GM19452 (cell line): ENCODE measurements around the gene ZNF524.
"Not testable (repeated sequence)": the region's sequence is repeated elsewhere in the genome, so short reads cannot be mapped to it uniquely, and the experiment has no call there.

ENCODE experiments used
- ATAC-seq: cut with Tn5 transposase; IDR thresholded peaks from one replicate; pipeline ENCODE4 v1.9.1; 2021; ENCODE audit not compliant: unreplicated experiment

ZNF524 gene, protein sequence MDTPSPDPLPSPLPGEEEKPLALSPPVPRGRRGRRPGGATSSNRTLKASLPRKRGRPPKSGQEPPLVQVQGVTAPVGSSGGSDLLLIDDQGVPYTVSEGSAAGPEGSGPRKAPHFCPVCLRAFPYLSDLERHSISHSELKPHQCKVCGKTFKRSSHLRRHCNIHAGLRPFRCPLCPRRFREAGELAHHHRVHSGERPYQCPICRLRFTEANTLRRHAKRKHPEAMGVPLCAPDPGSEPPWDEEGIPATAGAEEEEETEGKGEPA

DNA sequence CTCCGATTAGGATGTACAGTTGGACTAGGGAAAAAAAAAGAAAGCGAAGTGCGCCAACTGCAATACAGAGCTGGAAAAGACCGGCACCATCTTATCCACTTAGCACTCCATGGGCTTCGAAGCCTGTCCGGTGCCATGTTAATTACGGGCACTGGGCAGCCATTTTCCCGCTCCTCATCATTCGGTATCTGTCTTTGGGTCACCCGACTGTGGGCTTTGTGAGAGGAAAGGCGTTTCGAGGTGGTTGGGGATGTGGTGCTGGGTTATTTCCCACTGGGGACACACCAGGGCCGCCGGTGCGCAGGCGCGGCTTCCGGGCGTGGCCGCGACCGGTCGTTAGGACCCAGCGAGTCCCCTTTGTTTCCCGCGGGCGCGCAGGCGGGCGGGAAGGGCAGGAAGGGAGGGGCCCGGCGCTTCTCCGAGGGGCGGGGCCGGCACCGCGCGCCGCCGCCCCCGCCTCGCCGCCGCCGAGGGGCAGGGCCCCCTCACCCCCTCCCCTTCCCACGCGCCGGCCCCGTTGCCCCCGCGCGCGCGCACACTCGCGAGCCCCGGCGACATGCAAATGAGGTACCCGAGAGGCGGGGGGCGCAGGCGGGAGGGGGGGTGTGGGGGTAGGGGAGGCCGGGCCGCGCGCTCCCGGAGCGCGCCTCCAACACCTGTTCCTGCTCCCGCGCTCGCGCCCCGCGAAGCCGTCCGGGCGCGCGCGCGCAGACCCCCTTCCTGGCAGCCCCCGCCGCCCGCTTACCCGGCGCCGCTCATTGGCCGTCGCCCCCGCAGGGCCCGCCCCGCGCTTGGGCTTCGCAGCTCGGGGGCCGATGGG is at the start of gene ZNF524:
Gene ZNF524 (plus strand): TSS at position 447 of the 820 bp plus-strand sequence. CDS start 1,825 bp downstream, outside the sequence.
- ATAC-seq = peak; percentile 42

DNA sequence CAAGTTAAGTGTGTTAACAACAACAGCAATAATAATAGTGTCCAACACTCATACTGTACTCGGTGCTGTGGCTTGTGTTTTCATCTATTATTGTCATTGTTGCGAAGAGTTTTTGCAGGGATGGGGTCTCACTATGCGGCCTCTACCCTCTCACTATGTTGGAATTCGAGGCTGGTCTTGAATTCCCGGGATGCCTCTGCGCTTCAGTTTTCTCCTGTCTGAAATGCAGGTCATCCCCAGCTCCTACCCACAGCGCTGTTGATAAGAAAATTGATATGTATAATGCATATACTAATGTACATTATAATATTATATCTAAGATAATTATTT is 49.8 kb upstream of the ZNF524 start:
- ATAC-seq = no peak

DNA sequence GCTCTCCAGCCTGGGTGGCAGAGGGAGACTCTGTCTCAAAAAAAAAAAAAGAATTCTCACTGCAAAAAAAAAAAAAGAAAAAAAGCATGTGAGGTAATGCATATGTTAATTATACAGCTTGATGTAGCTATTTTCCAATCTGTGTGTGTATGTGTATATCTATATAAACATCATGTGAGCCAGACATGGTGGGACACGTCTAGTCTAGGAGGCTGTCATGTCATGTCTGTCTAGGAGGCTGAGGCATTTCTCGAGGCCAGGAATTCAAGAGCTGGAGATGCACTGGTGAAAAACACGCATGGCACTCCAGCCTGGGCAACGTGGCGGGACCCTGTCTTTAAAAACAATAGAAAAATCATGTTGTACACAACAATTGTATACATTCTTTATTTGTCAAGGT is 47.9 kb upstream of the ZNF524 start:
- no peak for ATAC-seq

DNA sequence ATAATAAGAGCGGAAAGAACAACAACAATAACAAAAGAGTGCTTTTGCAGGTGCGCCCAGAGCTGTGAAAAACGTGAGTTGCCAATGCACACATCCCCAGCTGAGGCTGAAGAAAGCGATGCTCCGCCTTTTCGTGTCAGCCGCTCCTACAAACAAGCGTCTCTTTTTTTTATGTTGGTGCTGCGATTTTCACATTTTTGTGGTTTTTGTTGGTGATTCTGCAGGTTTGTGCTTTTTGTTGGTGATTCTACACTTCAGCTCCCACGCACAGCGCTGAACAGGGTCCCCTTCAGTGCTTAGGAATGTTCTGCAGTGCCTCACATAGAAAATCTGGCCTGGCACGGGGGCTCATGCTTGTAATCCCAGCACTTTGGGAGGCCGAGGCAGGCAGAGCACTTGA is 47.5 kb upstream of the ZNF524 start:
- no peak for ATAC-seq

DNA sequence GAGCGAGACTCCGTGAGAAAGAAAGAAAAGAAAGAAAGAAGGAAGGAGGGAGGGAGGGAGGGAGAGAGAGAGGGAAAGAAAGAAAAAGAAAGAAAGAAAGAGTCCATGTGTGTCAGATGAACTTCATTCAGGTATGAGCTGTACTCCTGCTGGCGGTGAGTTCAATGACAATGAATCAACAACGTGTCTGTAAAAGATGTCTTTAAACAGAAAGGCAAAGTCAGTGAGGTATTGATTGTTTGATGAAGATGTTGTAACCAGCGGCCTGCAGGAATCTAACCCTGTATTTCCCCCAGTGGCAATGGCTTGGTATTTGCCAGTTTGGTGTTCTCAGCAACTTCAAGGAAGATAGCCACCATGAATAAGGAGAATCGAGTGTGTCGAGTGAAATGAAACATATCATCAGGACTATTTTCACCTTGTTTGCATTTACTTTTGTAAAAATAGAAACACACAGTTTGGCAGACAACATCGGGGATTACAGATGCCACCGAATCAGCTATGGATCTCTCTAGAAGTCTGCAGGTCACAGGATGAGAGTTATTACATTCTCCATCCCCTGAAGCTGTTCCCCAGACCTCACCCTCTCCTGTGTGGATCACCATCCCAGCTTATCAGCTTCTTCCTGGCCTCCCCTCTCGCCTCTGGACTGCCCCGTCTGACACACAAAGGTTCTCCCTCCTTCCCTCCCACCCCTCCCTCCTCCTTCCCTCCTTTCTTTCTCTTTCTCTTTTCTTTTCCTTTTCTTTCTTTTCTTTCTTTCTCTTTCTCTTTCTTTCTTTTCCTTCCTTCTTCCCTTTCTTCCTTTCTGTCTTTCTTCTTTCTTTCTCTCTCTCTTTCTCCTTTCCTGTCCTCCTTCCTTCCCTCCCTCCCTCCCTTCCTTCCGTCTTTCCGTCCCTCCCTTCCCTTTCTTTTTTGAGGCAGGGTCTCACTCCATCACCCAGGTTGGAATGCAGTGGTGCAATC is 46.6 kb upstream of the ZNF524 start:
- no peak for ATAC-seq

DNA sequence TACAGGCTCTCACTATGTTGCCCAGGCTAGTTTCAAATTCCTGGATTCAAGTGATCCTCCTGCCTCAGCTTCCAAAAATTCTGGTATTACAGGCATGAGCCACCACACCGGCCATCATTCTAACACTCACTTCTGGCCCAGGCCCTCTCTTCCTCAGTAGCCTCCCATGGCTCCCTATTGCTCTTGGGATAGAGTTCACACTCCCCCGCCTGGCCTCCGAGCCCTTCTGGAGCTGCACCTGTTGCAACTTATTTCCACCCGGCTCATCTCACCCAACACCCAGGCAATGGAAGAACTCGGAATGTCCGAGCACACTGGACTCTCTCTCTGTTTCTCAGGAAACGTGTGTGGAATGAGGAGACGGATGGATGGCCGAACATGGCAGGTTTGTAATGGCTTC is 45.8 kb upstream of the ZNF524 start:
- ATAC-seq = no peak

DNA sequence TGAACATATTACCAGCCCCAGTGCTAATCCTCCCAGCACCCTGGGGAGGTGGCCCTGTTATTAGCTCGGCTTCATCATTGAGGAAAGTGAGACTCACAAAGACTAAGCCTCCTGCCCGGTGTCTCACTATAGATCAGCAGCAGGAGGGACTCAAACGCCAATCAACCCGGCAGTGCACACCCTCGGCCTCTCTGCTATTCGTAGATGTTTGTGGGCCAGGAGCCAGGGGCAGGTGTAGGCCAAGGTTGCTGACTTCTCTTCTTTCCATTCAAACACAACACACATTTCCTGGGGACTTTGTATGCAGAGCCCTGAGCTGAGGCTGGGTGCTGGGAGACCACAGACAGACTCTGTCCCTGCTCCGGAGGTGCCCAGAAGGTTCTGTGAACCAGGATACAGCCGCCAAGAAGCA is 45.3 kb upstream of the ZNF524 start:
- ATAC-seq = no peak

DNA sequence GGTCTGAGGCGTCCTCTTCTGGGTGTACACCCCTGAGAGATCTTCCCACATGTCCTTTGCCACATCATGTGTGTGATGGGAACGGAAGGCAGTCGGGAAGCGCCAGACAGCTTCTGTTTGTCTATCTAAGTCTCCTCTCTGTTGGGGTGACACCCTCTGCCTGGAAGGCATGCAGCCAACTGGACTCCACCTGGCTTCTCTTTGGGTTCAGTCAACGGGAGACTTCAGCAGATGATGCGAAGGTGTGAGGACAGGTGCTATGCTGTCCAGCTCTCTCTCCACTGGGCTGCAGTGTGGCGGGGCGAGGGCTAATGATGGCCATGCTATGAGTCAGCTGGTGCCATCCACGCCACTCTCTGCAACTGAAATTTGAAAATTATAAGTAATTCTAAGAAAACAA is 40.4 kb upstream of the ZNF524 start:
- ATAC-seq = no peak

DNA sequence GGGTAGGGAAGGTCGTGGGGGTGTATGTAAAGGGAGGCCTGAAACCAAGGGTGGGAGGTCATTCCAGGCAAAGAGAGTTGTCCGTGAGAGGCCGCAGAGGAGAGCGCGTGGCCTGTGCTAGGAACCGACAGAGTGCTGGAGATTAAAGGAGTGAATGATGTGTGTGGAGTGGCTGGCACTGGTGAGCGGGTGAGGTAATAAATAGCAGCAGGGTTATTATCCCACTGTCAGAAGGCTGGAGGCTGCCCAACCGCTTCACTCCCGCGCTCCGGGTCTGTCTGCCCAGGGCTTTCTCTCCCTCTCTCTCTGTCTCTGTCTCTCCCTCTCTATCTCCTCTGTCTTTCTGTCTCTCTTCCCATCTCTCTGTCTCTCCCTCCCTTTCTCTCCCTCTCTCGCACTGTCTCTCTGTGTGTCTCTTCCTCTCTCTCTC is 36.8 kb upstream of the ZNF524 start:
- no peak for ATAC-seq

DNA sequence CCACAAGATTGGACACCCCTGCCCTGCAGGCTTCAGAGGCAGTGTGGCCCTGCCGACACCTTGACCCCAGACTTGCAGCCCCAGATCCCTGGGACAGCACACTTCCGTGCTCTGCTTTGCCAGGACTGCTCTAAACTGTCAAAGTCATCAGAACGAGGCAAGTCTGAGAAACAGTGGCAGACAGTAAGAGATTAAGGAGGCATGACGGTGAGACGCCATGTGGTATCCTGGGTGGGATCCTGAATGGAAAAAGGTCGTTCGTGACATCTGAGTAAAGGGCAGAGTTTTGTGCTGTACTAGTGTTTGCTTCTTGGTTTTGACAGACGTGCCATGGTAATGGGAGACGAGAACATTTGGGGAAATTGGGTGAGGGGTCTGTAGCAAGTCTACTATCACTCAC is 33.3 kb upstream of the ZNF524 start:
- no peak for ATAC-seq

DNA sequence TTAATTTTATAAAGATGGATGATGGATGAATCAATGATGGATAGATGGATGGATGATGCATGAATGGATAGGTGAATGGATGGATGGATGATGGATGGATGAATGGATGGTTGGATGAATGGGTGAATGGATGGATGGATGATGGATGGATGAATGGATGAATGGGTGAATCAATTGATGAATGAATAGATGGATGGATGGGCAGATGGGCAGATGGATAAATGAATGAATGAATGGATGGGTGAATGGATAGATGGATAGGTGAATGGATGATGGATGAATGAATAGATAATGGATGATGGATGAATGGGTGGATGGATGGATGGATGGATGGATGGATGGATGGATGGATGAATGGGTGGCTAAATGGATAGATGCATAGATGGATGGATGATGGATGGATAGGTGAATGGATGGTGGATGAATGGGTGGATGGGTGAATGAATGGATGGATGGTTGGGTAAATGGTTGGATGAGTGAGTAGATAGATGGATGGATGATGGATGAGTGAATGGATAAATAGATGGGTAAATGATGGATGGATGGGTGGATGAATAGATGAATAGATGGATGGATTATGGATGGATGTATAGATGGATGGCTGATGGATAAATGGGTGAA is 32.3 kb upstream of the ZNF524 start:
- ATAC-seq = no peak

DNA sequence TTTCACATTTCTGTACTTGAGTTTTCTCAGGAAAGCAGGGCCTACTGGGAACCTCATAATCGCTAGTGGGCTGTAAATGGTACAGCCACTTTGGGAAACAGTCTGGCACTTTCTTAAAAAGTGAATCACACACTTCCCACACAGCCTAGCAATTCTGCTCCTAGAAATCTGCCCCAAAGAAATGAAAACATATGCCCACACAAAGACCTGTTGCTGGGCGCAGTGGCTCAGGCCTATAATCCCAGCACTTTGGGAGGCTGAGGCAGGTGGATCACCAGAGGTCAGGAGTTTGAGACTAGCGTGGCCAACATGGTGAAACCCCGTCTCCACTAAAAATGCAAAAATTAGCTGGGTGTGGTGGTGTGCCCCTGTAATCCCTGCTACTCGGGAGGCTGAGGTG is 30.6 kb upstream of the ZNF524 start:
- ATAC-seq = not testable (repeated sequence)

DNA sequence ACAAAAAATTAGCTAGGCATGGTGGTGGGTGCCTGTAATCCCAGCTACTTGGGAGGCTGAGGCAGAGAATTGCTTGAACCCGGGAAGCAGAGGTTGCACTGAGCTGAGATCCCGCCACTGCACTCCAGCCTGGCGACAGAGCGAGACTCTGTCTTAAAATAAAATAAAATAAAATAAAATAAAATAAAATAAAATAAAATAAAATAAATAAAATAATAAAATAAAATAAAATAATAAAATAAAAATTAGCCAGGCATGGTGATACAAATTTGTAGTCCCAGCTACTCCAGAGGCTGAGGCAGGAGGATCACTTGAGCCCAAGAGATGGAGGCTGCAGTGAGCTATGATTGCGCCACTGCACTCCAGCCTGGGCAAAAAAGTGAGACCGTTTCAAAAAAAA is 26.2 kb upstream of the ZNF524 start:
- not testable (repeated sequence) for ATAC-seq

DNA sequence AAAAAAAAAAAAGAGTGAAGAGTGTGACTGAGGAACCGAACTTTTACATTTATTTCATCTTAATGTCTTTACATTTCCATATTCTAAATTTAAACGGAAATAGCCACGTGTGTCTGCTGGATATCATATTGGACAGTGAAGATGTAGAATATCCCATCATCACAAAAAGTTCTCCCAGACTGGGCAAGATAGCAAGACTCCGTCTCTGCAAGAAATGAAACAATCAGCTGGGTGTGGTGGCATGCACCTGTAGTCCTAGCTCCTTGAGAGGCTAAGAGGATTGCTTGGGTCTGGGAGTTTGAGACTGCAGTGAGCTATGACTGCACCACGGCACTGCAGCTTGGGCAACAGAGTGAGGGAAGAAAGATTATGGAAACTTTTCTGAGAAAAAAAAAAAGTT is 23.3 kb upstream of the ZNF524 start:
- ATAC-seq = no peak

DNA sequence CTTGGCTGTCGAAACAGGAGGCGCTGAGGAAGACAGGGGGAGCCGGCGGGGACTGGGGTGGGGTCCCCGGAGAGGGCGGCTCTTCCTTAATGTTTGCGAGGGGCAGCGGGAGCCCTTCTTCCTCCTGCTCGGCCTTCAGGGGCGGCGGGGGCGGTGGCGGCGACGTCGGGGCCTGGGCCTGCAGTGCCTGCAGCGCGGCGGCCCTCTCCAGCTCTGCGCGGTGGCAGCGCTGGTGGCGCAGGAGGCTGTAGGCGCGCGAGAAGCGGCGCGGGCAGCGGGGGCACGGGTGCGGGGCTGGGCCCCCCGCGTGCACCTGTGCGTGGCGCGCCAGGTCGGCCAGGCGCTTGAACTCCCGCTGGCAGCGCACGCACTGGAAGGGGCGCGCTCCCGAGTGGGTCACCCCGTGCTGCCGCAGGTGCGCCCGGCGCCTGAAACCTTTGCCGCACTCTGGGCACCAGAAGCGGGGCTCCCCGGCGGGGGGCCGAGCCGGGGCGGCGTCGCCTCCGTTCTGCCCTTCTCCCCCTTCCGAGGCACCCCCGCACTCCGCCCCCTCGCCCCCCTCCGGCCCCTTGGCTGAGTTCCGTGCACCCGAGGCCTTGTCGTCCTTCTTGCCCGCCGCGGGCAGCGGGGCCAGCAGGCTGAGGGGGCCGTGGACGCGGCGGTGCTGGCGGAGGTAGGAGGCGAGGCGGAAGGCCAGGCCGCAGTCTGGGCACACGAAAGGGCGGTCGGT is 21.9 kb upstream of the ZNF524 start:
- ATAC-seq = no peak

DNA sequence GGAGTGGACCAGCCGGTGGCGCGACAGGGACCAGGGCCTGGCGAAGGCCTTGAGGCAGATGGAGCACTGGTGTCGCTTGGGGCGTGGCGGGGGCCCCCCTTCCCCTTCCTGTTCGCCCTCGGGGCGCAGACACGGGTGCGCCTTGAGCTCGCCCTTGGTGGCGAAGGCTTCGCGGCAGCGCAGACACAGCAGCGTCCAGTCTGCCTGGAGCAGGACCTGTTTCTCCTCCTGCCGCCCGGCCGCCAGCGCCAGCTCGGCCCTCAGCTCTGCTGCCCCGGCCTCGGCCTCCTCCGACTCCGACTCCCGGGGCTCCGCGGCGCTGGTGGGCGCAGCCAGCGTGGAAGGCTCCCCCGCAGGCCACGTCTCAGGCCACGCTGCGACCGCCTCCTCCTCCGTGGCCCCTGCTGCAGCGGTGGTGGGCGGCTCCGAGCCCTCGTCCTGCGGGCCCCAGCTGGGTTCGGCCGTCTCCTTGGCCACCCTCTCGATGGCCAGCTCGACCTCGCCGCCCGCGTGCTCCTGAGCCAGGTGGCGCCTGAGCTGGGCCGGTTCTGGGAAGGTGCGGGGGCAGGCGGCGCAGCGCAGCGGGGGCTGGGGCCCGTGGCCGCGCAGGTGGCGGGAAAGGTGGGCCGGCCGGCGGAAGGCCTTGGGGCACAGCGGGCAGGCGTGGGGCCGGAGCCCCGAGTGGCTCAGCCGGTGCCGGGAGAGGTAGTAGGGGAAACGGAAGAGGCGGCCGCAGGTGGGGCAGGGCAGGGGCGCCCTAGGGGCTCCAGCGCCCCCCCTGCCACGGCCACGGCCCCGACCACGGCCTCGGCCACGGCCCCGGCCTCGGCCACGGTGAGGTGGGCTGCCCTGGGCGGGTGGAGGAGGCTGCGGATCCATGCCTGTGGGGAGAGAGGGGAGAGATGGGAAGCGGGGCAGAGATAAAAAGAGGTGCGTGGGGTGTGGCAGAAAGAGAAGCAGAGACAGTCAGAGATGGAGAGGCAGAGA is 21.0 kb upstream of the ZNF524 start:
- ATAC-seq = no peak

DNA sequence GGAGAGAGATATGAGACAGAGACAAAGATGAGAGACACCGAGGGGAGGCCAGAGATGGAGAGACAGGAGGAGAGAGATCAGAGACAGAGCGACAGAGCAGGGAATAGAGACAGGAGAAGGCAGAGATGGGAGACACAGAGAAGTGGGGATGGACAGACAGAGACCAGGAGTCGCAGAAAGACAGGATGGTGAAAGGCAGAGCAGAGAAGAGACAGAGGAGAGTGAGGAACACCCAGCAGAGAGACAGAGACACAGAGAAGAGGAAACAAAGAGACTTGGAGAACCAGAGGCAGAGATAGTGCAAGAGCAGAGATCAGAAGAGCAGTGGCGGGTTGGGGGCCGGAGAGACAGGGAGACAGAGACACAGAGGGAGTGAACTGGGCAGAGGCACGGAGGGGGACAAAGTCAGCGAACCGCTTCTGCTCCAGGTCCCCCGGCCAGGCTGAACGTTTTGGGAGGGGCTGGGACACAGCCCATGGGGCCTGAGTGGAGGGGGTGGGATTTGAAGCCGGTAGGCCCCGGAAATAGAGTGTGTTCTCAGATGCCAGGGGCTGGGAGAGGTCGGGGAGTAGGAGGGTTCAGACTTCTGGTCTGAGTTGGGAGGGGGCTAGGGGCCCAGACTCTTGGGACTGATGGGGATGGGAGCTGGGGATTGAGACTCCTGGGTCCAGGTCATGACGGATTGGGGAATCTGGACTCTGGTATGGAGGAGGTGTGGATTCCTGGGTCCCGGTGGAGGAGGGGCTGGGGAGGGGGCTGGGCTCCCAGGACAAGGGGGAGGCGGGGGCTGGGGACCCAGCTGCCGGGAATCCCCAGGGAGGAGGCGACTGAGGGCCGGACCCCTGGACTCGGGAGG is 20.1 kb upstream of the ZNF524 start:
- no peak for ATAC-seq

DNA sequence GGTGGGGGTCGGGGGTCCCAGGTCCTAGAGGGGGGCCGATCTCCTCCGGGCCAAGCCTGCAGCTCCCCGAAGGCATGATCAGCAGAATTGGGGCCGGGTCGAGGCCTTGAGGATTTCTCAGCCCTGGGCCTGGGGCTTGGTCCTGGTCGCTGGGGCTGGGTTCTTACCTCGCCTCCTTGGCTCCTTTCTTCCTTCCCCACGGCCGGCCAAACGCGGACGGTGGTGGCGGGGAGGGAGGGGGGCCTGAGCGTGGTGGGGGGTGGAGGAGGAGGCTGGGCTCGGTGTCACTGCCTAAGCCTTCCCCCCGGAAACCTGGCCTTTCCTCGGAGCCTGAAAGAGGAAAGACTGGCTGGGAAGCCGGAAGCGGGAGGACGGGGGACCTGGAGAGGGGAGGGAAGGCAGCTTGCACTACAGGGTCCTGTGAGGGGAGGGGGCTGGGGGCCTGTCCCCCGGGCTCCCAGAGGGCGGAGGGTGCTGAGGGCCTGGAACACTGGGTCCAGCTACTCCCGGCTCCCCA is 19.4 kb upstream of the ZNF524 start, which contains the start of gene ZNF579:
Gene ZNF579 (minus strand): TSS at position 221 of the 517 bp plus-strand sequence. CDS start 1,209 bp downstream, outside the sequence.
- ATAC-seq = no peak
